Vagina (tissue), 2 donors: ENCODE results near the gene RPL7L1.

Source experiments
- POLR2A ChIP-seq, 2 donors: fragments of 450-650 bp; IDR thresholded peaks; one replicate each; pipeline ENCODE4 v1.6.1; 2017; ENCODE audit warnings: antibody characterized with exemption in 2 of 2, mild to moderate bottlenecking in 2 of 2, moderate library complexity in 2 of 2
- TF ChIP-seq, protein P1 (sequence below), 3 experiments: fragments of 450-650 bp in 2 of 3; fragments of 200-600 bp in 1 of 3; sonication (generic) in 1 of 3; IDR thresholded peaks; one replicate each; pipeline ENCODE4 v1.5.1; 2017 to 2019; ENCODE audit warnings: antibody characterized with exemption in 3 of 3, mild to moderate bottlenecking in 2 of 3, moderate library complexity in 2 of 3

DNA sequence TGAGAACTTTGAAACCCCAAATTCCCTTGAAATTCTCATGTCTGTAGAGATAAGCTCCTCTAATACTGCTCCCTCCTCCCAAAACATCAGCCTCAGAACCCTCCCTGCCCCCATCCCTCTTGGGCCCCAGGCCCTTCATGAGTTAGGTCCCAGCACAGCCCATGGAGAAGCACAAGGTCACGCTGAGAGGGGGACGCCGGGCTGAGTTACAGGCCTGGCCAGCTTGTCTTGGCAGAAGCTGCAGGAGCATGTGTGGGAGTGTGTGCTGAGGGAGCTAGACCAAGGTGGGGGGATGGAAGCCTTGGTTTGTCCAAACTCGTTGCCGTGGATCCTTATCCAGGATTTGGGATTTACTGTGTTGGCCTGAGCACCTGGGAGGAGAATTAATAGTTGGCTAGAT lies 27.9 kb downstream of the RPL7L1 start:
- TF ChIP-seq, protein P1, sequence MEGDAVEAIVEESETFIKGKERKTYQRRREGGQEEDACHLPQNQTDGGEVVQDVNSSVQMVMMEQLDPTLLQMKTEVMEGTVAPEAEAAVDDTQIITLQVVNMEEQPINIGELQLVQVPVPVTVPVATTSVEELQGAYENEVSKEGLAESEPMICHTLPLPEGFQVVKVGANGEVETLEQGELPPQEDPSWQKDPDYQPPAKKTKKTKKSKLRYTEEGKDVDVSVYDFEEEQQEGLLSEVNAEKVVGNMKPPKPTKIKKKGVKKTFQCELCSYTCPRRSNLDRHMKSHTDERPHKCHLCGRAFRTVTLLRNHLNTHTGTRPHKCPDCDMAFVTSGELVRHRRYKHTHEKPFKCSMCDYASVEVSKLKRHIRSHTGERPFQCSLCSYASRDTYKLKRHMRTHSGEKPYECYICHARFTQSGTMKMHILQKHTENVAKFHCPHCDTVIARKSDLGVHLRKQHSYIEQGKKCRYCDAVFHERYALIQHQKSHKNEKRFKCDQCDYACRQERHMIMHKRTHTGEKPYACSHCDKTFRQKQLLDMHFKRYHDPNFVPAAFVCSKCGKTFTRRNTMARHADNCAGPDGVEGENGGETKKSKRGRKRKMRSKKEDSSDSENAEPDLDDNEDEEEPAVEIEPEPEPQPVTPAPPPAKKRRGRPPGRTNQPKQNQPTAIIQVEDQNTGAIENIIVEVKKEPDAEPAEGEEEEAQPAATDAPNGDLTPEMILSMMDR (IDR thresholded peaks at IDR 0.05) = no peak
- TF ChIP-seq POLR2A (IDR thresholded peaks at IDR 0.05) = no peak
